Right renal pelvis (tissue), 4 donors: ENCODE measurements around the gene CDC42BPB. TPM values are rescaled to one million over a fixed set of nuclear protein-coding genes. Genes with fewer than 3 reads are reported as not detected.
"Not testable (repeated sequence)": the region's sequence is repeated elsewhere in the genome, so short reads cannot be mapped to it uniquely, and the experiment has no call there.

Source experiments
- DNase-seq, 4 donors: peaks; one replicate each; pipeline ENCODE4 v3.0.0-alpha.2; 2013; ENCODE audit warnings: low read depth in 4 of 4, low spot score in 3 of 4, missing footprints in 1 of 4
- polyA plus RNA-seq, 4 donors: library from polyadenylated mRNA; unstranded; fragments of 120-200 nt; gene quantifications; one replicate each; pipeline ENCODE4 v1.2.1, GENCODE V29; 2013; ENCODE audit not compliant: insufficient read length in 4 of 4

The CDC42BPB gene
- polyA plus RNA-seq, 4 donors = 70.9 to 79.1 (median 75.2) TPM

GRCh38 chr14:103055695-103056094 is 1.7 kb downstream of the CDC42BPB start:
- DNase-seq = no peak

GRCh38 chr14:103052407-103052806 is 4.9 kb downstream of the CDC42BPB start:
- DNase-seq = no peak

DNA sequence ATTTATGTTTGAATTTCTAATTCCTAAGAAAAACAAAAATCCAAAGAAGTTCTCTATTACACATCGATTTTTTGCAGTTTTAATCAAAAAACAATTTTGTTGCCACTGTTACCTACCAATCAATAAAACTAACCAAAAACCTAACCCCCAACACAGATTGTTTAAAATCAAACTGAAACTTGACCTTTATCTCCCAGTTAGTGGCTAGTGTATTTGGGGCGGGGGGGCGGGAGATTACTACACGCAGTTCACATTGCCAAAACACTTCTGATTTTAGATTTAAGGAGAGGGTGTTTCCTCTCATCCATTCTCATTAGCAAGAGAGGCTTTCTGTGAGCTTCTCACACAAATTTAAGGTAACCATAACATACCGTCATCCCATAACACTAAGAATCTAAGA is 6.4 kb downstream of the CDC42BPB start:
- DNase-seq = no peak

DNA sequence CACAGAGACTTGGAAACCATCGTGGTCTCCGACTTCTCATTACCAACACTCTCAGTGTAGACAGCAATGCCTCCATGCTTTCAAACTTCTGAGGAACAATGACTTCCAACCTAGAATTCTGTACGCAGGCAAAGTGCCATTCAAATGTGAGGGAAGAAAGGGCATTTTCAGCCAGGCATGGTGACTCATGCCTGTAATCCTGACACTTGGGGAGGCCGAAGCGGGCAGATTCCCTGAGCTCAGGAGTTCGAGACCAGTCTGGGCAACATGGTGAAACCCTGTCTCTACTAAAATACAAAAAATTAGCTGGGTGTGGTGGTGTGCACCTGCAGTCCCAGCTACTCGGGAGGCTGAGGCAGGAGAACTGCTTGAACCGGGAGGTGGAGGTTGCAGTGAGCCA is 9.9 kb downstream of the CDC42BPB start:
- DNase-seq = not testable (repeated sequence)

DNA sequence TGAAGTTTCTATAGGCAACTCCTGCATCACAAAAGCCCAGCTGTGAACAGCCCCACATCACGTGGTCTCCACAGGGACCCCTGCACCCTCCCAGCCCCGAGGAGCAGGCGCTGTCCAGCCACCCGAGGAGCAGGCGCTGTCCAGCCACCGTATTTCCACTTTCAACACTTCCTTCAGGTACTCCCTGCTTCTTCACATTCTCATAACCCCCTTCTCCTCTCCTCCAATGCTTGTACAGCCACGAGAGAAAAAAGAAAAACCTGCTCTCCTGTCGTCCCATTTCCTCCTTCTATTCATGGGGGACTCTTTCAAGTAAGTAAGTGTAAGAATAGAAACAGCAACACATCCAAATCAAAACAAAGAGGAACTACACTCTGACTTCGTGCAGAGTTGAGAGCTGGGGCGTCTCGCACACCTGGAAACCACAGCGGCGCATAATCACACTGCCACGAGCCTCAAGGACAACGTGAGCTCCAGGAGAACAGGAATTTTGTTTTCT is 11.9 kb downstream of the CDC42BPB start:
- no peak for DNase-seq

DNA sequence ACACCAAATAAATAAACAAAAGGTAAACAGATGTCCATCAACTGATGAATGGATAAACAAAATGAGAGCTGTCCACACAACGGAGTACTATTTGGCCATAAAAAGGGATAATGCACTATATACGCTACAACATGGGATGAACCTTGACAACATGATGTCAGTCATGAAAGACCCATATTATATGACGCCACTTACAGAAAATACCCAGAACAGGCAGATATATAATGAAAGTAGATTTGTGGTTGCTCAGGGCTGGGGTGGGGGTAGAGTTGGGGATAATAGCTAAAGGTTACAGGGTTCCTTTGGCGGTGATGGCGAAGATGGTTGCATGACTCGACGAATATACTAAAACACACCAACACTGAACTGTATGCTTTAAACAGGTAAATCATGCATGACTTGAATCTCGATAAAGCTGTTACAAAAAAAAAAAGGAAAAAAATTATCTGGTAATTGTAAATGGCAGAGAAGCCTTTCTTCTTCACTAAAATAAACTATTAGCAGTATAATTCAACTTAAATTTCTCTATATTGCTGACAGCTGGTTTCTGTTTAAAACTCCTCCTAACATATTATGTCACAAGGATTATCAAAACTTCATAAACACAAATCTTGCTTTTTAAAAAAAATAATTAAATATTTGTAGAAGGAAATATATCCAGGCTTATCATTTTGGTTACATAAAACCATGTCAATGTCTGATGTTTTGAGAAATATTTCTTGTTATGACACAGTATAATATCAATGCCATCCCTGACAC is 13.9 kb downstream of the CDC42BPB start:
- no peak for DNase-seq

DNA sequence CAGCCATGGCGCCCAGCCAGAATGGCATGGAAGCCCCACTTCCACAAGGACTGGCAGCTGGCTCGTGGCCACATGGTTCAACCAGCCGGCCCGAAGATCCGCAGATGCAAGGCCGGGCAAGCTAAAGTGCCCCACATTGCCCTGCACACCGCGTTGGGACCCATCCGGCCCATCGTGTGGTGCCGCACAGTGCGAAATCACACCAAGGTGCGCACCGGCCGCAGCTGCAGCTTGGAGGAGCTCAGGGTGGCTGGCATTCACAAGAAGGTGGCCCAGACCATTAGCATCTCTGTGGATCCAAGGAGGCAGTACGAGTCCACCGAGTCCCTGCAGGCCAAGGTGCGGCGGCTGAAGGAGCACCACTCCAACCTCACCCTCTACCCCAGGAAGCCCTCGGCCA is 15.9 kb downstream of the CDC42BPB start:
- DNase-seq = no peak

GRCh38 chr14:103033681-103034096 is 23.7 kb downstream of the CDC42BPB start:
- no peak for DNase-seq

GRCh38 chr14:103031956-103032355 is 25.4 kb downstream of the CDC42BPB start:
- no peak for DNase-seq

DNA sequence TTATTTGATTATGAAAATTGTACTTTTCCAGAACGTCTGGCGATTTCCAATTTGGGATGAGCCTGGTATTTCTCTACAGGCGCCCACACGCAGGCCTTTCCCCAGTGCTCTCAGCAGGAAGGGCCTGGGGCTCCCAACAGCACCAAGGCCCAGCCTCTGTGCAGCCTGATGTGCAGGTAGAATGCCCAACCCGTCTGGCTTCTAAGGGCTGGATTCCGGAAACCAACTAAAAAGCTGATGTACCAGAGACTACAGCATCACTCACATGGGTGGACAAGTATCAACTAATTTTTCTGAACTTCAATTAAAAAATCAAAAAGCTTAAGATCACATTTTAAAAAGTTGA is 25.8 kb downstream of the CDC42BPB start:
- DNase-seq = no peak

- no peak for DNase-seq
Measured at GRCh38 chr14:103030741-103031565, 26.4 kb downstream of the CDC42BPB start.

DNA sequence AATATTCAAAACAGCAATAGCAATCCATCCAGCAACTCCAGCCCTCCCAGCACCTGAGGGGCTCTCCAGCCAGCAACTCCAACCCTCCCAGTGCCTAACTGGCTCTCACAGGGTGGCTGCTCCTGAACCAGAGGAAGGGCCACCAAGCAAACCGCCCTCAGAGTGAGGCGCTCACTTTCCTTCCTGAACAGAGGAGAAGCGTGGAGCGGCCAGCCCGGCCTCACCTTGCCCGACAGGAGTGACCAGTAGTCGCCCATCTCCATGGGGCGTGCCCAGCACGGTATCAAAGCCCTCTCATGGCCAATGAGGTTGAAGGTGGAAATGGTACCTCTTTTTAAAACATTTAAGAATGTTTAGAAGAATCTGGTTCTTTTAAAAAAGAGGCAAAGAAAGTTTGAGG is 27.4 kb downstream of the CDC42BPB start:
- DNase-seq = no peak

GRCh38 chr14:103028772-103029171 is 28.6 kb downstream of the CDC42BPB start:
- no peak for DNase-seq

- DNase-seq = no peak
Measured at GRCh38 chr14:103028161-103028767, 29.1 kb downstream of the CDC42BPB start.

DNA sequence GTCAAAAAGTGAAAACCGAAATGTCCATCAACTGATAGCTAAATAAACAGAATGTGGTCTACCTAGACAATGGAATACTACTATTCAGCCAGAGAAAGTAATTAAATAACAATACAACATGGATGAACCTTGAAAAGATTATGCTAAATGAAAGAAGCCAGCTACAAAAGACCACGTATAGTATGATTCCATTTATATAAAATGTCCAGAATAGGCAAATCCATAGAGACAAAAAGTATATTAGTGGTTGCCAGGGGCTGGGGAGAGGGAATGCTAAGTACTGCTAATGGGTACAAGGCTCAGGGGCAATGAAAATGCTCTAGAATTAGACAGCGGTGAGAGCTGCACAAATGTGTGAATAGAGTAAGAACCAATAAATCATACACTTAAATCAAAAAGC is 29.9 kb downstream of the CDC42BPB start:
- no peak for DNase-seq

GRCh38 chr14:103026988-103027387 is 30.4 kb downstream of the CDC42BPB start:
- no peak for DNase-seq

DNA sequence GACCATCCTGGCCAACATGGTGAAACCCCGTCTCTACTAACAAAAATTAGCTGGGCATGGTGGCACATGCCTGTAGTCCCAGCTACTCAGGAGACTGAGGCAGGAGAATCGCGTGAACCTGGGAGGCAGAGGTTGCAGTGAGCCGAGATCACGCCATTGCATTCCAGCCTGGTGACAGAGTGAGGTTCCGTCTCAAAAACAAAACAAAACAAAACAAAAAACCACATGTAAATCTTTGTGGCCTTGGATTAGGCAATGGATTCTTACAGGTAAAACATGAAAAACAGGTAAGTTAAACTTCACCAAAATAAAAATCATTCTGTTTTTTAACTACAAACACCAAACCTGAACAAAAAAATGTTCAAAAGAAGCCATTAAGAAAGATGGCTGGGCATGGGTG is 31.2 kb downstream of the CDC42BPB start:
- DNase-seq = not testable (repeated sequence)

DNA sequence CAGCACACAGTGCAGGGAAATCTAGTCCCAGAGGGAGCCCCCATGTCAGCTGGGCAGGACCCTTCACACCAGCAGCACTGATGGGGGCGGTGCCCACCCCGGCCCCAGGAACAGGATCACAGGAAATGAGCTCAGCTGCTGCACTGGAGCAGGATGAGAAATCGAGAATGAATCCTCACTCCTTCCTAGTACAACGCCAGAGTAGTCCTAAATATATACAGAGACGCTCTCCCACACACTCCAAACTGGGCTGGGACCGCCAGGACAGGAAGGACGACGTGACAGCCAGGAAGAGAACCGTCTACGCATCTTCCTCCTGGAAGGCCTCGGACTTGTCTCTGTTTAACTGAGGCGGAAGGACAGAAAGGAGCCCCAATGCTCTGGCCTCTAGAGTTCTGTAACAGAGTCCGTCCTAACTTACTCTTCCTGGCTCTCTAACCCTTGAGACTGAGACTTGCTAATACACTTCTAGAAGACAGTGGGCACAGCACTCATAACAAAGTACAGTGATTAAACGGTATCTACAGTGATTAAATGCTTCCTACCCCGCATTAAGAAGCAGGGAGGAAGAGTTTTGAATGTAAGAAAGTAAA is 33.4 kb downstream of the CDC42BPB start:
- DNase-seq = no peak

DNA sequence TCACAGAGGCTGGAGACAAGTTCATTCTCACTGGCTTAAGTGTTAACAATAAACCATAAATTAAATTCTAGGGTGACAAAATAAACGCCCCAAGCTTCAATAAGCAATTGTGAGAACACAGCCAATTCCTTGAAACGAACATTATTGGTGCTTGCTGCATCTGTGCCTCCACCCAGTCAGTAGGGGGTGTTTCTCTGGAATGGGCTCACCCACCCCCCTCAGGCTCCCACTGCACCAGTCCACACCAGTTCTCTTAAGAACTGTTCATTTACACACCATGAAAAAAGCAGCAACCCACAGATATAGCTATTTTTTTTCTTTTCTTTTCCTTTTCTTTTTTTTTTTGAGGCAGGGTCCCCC is 34.7 kb downstream of the CDC42BPB start:
- no peak for DNase-seq

DNA sequence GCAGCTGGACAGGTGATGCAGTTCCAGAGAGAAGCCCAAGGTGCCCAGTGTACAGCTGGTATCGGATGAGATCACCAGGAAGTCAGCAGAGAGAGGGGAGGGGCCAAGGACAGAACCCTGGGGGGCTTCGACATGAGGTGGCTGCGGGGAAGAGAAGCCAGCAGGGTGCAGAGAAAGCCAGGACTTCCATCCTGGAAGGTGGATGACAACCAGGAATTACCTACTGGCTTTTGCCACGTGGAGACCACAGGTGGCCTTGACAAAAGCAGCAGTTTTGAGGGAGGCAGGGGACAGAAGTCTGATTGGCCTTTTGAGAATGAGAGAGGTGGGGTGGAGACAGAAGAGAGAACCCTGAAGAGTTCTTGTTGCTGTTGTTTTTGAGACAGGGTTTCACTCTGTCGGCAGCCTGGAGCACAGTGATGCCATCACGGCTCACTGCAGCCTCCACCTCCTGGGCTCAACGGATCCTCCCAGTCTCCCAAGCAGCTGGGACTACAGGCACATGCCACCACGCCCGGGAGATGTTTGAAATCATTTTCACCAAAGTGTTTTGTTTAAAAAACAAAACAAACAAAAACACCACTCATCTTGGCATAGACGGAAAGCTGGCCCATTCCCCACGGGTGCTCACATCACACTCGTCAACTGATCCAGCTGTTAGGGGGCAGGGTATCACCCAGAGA is 35.2 kb downstream of the CDC42BPB start:
- no peak for DNase-seq

DNA sequence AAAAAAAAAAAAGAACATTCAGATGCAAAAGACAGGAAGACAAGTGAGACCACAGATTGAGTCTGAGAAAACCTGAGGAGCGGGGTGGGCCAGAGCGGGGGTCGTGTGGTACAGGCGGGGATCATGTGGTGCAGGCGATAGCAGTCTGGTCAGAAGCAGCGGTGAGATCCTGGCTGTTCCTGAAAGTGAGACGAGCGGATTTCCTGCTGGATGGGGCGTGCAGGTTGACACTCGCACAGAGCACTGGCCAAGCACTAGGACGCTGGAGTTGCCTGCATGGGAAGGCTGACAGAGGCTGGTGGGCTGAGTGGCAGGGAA is 35.7 kb downstream of the CDC42BPB start:
- DNase-seq = no peak
